Measurements from ENCODE around the gene SEPTIN14.
"Not testable (repeated sequence)": the region's sequence is repeated elsewhere in the genome, so short reads cannot be mapped to it uniquely, and the experiment has no call there.

Gene SEPTIN14

DNA sequence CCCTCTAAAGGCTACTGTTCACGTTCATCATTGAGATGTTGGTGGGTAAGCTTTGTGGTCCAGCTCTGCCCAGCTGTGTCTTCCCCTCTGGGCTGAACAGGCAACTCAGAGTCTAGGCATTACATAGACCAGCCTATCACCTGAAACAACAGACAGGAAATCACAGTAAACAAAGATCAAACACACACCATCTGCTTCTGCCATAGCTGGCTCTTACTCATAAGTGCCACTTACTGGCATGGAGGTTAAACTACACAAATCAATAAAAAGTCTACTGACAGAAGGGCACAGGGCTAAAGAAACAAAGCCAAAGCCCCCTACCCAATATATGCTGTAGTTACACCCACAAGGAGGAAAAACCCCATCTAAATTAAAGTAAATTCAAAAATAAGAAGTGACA is 35.0 kb downstream of the SEPTIN14 start:
- DNase-seq (ENCODE audit: low spot score), result no peak
- in situ Hi-C loops (cut with MboI; ENCODE audit: low pct_unique_long_range_greater_than_20kb, low sequenced_read_pairs, unreplicated experiment), result no loop called here
- TF ChIP-seq, protein P1, sequence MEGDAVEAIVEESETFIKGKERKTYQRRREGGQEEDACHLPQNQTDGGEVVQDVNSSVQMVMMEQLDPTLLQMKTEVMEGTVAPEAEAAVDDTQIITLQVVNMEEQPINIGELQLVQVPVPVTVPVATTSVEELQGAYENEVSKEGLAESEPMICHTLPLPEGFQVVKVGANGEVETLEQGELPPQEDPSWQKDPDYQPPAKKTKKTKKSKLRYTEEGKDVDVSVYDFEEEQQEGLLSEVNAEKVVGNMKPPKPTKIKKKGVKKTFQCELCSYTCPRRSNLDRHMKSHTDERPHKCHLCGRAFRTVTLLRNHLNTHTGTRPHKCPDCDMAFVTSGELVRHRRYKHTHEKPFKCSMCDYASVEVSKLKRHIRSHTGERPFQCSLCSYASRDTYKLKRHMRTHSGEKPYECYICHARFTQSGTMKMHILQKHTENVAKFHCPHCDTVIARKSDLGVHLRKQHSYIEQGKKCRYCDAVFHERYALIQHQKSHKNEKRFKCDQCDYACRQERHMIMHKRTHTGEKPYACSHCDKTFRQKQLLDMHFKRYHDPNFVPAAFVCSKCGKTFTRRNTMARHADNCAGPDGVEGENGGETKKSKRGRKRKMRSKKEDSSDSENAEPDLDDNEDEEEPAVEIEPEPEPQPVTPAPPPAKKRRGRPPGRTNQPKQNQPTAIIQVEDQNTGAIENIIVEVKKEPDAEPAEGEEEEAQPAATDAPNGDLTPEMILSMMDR (IDR thresholded peaks at IDR 0.05; ENCODE audit: extremely low read depth, insufficient read depth, missing control alignments), result no peak

DNA sequence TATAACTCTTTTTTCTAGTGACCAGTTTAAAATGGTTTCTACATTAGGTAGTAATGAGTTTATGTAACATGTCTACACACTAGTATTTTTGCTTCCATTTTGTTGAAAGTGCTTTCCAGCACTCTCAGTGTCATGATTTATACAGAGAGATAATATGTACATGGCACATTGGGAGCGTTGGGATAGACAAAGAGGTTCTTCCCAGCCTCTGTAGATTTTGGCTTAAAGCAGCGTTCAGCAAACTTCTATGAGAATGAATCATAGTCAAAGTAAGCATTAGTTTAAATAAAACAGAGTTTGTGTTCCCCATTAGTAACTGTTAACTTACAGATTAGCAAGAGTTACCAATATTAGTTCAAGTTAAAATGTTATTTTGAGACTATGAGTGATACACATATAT is 43.9 kb downstream of the SEPTIN14 start:
- TF ChIP-seq, protein P1 (IDR thresholded peaks at IDR 0.05; ENCODE audit: extremely low read depth, insufficient read depth, missing control alignments), result no peak
- in situ Hi-C loops (cut with MboI; ENCODE audit: low pct_unique_long_range_greater_than_20kb, low sequenced_read_pairs, unreplicated experiment), result no loop called here
- DNase-seq (ENCODE audit: low spot score), result no peak

DNA sequence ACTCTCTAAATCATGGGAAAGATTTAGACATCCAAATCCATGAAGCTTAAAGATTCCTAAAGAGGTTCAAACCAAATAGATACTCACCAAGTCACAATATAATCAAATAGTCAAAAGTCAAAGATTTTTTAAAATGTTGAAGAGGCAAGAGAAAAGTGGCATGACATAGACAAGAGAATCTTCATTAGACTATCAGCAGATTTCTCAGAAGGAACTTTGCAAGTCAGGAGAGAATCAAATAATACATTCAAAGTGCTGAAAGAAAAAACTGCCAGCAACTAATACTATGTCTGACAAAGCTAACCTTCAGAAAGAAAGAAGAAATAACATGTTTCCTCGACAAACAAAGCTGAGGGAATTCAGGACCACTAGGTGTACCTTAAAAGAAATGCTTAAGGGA is 65.3 kb downstream of the SEPTIN14 start:
- DNase-seq (ENCODE audit: low spot score); in situ Hi-C loops (cut with MboI; ENCODE audit: low pct_unique_long_range_greater_than_20kb, low sequenced_read_pairs, unreplicated experiment): not testable (repeated sequence)

DNA sequence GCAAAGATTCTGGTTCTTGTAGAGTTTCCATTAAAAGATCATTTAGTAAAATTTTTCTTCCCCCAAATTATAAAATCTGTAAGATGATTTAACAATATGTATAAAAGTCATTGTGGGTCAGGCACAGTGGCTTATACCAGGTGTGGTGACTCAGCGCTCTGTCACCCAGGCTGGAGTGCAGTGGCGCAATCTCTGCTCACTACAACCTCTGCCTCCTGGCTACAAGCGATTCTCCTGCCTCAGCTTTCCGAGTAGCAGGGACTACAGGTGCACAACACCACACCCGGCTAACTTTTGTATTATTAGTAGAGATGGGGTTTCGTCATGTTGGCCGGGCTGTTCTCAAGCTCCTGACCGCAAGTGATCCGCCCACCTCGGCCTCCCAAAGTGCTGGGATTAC is 68.0 kb downstream of the SEPTIN14 start:
- in situ Hi-C loops (cut with MboI; ENCODE audit: low pct_unique_long_range_greater_than_20kb, low sequenced_read_pairs, unreplicated experiment), result no loop called here
- TF ChIP-seq, protein P1 (IDR thresholded peaks at IDR 0.05; ENCODE audit: extremely low read depth, insufficient read depth, missing control alignments), result no peak
- DNase-seq (ENCODE audit: low spot score), result no peak

DNA sequence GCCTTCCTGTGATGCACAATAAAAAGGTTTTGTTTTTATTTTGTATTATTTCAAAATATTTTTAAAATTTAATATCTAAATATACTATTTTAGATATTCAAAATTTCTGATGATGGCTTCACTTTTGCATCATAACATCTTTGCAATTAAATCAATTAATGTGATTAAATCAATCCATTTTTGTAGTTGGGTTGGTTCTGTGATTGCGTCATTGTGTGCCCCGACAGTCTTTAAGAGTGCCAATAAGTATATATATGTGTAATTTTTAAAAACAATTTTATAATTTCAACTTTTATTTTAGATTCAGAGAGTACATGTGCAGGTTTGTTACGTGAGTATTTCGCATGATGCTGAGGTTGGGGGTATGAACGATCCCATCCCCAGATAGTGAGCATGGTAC is 70.5 kb downstream of the SEPTIN14 start:
- DNase-seq (ENCODE audit: low spot score), result no peak
- TF ChIP-seq, protein P1 (IDR thresholded peaks at IDR 0.05; ENCODE audit: extremely low read depth, insufficient read depth, missing control alignments), result no peak
- in situ Hi-C loops (cut with MboI; ENCODE audit: low pct_unique_long_range_greater_than_20kb, low sequenced_read_pairs, unreplicated experiment), result no loop called here

DNA sequence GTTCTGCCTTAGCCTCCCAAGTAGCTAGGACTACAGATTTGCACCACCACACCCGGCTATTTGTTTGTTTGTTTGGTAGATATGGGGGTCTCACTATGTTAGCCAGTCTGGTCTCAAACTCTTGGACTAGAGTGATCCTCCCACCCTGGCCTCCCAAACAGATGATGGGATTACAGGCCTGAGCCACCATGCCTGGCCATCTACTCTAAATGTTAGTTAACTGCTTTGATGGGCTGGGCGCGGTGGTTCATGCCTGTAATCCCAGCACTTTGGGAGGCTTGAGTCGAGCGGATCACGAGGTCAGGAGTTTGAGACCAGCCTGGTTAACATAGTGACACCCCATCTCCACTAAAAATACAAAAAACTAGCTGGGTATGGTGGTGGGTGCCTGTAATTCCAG is 74.8 kb downstream of the SEPTIN14 start:
- TF ChIP-seq, protein P1 (IDR thresholded peaks at IDR 0.05; ENCODE audit: extremely low read depth, insufficient read depth, missing control alignments), result no peak
- in situ Hi-C loops (cut with MboI; ENCODE audit: low pct_unique_long_range_greater_than_20kb, low sequenced_read_pairs, unreplicated experiment), result no loop called here
- no peak for DNase-seq (ENCODE audit: low spot score)

DNA sequence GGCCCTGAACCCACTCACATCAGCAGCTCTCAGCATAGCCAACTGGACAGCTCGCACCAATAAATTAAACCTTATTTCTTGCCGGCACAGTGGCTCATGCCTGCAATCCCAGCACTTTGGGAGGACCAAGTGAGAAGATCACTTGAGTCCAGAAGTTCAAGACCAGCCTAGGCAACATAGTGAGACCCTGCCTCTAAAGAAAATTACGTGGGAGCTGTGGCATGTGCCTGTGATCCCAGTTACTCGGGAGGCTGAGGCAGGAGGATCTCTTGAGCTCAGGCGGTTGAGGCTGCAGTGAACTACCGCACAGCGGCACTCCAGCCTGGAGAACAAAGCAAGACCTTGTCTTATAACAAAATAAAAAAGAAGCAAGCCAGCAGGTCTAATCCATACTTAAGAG is 75.7 kb downstream of the SEPTIN14 start:
- DNase-seq (ENCODE audit: low spot score), result no peak
- in situ Hi-C loops (cut with MboI; ENCODE audit: low pct_unique_long_range_greater_than_20kb, low sequenced_read_pairs, unreplicated experiment), result no loop called here
- TF ChIP-seq, protein P1 (IDR thresholded peaks at IDR 0.05; ENCODE audit: extremely low read depth, insufficient read depth, missing control alignments), result no peak

DNA sequence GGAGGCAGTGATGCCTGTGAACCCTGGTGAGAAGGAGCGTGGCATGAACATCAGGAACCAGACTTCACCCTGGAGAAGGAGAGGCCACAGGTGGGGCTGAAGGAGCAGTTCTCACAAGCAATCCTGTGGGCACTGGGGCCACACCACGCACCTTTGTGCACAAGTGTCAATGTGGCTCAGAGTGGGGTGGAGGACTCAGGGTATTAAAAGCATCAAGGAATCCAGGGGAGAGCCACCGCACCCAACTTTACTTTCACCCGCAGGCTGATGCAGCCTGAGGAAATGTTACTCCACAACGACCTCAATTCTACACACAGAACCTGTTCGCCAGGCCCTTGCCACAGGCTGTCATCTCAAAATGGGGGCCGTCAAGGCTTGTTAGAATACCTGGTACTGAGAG is 77.1 kb downstream of the SEPTIN14 start:
- DNase-seq (ENCODE audit: low spot score); in situ Hi-C loops (cut with MboI; ENCODE audit: low pct_unique_long_range_greater_than_20kb, low sequenced_read_pairs, unreplicated experiment): not testable (repeated sequence)

Data from GM13977 (cell line).